LoVo (cell line): ENCODE results near the gene GAS7.

ENCODE experiments used
- DNase-seq: peaks from one replicate; pipeline ENCODE4 v3.0.0-alpha.2; 2016; ENCODE audit warnings: low spot score

GAS7 gene

GRCh38 chr17:10130677-10131076, 67.7 kb downstream of the GAS7 start:
- no peak for DNase-seq

- no peak for DNase-seq
Measured at GRCh38 chr17:10130263-10130662, 68.1 kb downstream of the GAS7 start.

- DNase-seq: no peak
Measured at GRCh38 chr17:10127819-10128425, 70.5 kb downstream of the GAS7 start.

GRCh38 chr17:10126616-10127501, 71.5 kb downstream of the GAS7 start:
- DNase-seq: no peak

- no peak for DNase-seq
Measured at GRCh38 chr17:10126276-10126615, 72.2 kb downstream of the GAS7 start.

- no peak for DNase-seq
Measured at GRCh38 chr17:10125531-10126275, 72.7 kb downstream of the GAS7 start.

- no peak for DNase-seq
Measured at GRCh38 chr17:10123093-10123492, 75.3 kb downstream of the GAS7 start.

- DNase-seq: no peak
Measured at GRCh38 chr17:10121971-10122707, 76.3 kb downstream of the GAS7 start.

GRCh38 chr17:10120749-10121148, 77.7 kb downstream of the GAS7 start:
- DNase-seq: no peak

- no peak for DNase-seq
Measured at GRCh38 chr17:10120109-10120485, 78.3 kb downstream of the GAS7 start.

- peak; percentile 86 for DNase-seq
Measured at GRCh38 chr17:10119203-10120108, 79.0 kb downstream of the GAS7 start.

- DNase-seq: no peak
Measured at GRCh38 chr17:10118788-10119130, 79.6 kb downstream of the GAS7 start.

GRCh38 chr17:10117581-10118001, 80.8 kb downstream of the GAS7 start:
- no peak for DNase-seq

- no peak for DNase-seq
Measured at GRCh38 chr17:10116753-10117420, 81.5 kb downstream of the GAS7 start.

- no peak for DNase-seq
Measured at GRCh38 chr17:10116267-10116666, 82.1 kb downstream of the GAS7 start.

GRCh38 chr17:10115536-10115932, 82.9 kb downstream of the GAS7 start:
- no peak for DNase-seq

- DNase-seq: peak; percentile 15
Measured at GRCh38 chr17:10114931-10115535, 83.4 kb downstream of the GAS7 start.

- DNase-seq: no peak
Measured at GRCh38 chr17:10112962-10113361, 85.4 kb downstream of the GAS7 start.

- DNase-seq: no peak
Measured at GRCh38 chr17:10111907-10112452, 86.4 kb downstream of the GAS7 start.

- DNase-seq: no peak
Measured at GRCh38 chr17:10109146-10109545, 89.3 kb downstream of the GAS7 start.
